Bronchial epithelial cell (primary cell): ENCODE measurements around the gene ZNF362. TPM values are rescaled to one million over a fixed set of nuclear protein-coding genes. Genes with fewer than 3 reads are reported as not detected.

Source experiments
- DNase-seq: peaks from one replicate; pipeline ENCODE4 v3.0.0-alpha.2; 2010; ENCODE audit warnings: low read depth
- FAIRE-seq: peaks from 2 replicates; lab custom pipeline; 2011; peaks lifted over from hg19 to GRCh38; lab: Jason Lieb, UNC
- H3K27me3 ChIP-seq: 2 replicates; pipeline ENCODE4 v1.5.1; 2011; ENCODE audit warnings: low read length; ENCODE audit not compliant: control insufficient read depth, insufficient read depth
- H3K36me3 ChIP-seq: 2 replicates; pipeline ENCODE4 v1.5.1; 2011; ENCODE audit warnings: low read length; ENCODE audit not compliant: control insufficient read depth, insufficient read depth
- H3K4me3 ChIP-seq: 2 replicates; pipeline ENCODE4 v1.5.1; 2011; ENCODE audit warnings: mild to moderate bottlenecking, low read depth, low read length, control low read depth
- CTCF ChIP-seq: IDR thresholded peaks from 2 replicates; pipeline ENCODE4 v1.5.1; 2011; ENCODE audit warnings: mild to moderate bottlenecking, moderate library complexity, low read length, control low read depth, inconsistent platforms; ENCODE audit not compliant: insufficient read depth, severe bottlenecking
- total RNA-seq: library from RNA; depleted of rRNA; stranded (reverse); fragments of >200 nt; gene quantifications from 2 replicates; pipeline ENCODE4 v1.2.1, GENCODE V29; 2014

ZNF362 gene
- total RNA-seq, 1 donor from 2014 or later = 1.1 TPM

- FAIRE-seq (peak; percentile 36), DNase-seq (no peak)
- Histone ChIP-seq H3K36me3 (peaks cover 2% of the 10 kb centered on the region), H3K4me3 (no peak overlapping the region), H3K27me3 (no peaks in the 10 kb centered on the region)
- no peak for TF ChIP-seq CTCF
Observed at GRCh38 chr1:33294071-33295010, 38.0 kb downstream of the ZNF362 start.

- H3K4me3 ChIP-seq = no peak overlapping the region
- DNase-seq (no peak), FAIRE-seq (no peak)
- peaks cover 4% of the 10 kb centered on the region for H3K36me3 ChIP-seq
- no peaks in the 10 kb centered on the region for H3K27me3 ChIP-seq
- TF ChIP-seq CTCF = no peak
Observed at GRCh38 chr1:33295023-33295422, 38.7 kb downstream of the ZNF362 start.

- peaks cover 4% of the 10 kb centered on the region for H3K36me3 ChIP-seq
- H3K4me3 ChIP-seq = no peak overlapping the region
- TF ChIP-seq CTCF = peak; percentile 95
- DNase-seq (peak; percentile 65), FAIRE-seq (no peak)
- H3K27me3 ChIP-seq = no peaks in the 10 kb centered on the region
Observed at GRCh38 chr1:33295450-33296081, 39.3 kb downstream of the ZNF362 start.

GRCh38 chr1:33296082-33296458 lies 39.8 kb downstream of the ZNF362 start:
- peaks cover 4% of the 10 kb centered on the region for H3K36me3 ChIP-seq
- DNase-seq = no peak

GRCh38 chr1:33296824-33297223 lies 40.5 kb downstream of the ZNF362 start:
- no peaks in the 10 kb centered on the region for H3K27me3 ChIP-seq
- no peak for DNase-seq
- H3K36me3 ChIP-seq = peaks cover 4% of the 10 kb centered on the region
- FAIRE-seq = no peak
- TF ChIP-seq CTCF = no peak
- H3K4me3 ChIP-seq = no peak overlapping the region

More at GRCh38 chr1:33296082-33296458, 39.8 kb downstream of the ZNF362 start:
- H3K4me3 ChIP-seq = no peak overlapping the region
- no peak for TF ChIP-seq CTCF
- no peak for FAIRE-seq
- H3K27me3 ChIP-seq = no peaks in the 10 kb centered on the region
